HEK293T (cell line): Measurements from ENCODE around the gene UNC119B.

ENCODE experiments used
- FOXA1 ChIP-seq: fragments of 450-650 bp; IDR thresholded peaks from 2 replicates; pipeline ENCODE4 v1.6.1; 2016; ENCODE audit warnings: mild to moderate bottlenecking
- FOXK2 ChIP-seq: fragments of 450-650 bp; IDR thresholded peaks from 2 replicates; pipeline ENCODE4 v1.6.1; 2016; ENCODE audit warnings: mild to moderate bottlenecking
- FOXM1 ChIP-seq: fragments of 450-650 bp; IDR thresholded peaks from 2 replicates; pipeline ENCODE4 v1.6.1; 2017; ENCODE audit warnings: mild to moderate bottlenecking, borderline replicate concordance
- NFRKB ChIP-seq: fragments of 450-650 bp; IDR thresholded peaks from 2 replicates; pipeline ENCODE4 v1.6.1; 2016; ENCODE audit warnings: mild to moderate bottlenecking, moderate library complexity
- TARDBP ChIP-seq: fragments of 450-650 bp; IDR thresholded peaks from 2 replicates; pipeline ENCODE4 v1.6.1; 2016
- ZNF384 ChIP-seq: fragments of 450-650 bp; IDR thresholded peaks from 2 replicates; pipeline ENCODE4 v1.6.1; 2016

DNA sequence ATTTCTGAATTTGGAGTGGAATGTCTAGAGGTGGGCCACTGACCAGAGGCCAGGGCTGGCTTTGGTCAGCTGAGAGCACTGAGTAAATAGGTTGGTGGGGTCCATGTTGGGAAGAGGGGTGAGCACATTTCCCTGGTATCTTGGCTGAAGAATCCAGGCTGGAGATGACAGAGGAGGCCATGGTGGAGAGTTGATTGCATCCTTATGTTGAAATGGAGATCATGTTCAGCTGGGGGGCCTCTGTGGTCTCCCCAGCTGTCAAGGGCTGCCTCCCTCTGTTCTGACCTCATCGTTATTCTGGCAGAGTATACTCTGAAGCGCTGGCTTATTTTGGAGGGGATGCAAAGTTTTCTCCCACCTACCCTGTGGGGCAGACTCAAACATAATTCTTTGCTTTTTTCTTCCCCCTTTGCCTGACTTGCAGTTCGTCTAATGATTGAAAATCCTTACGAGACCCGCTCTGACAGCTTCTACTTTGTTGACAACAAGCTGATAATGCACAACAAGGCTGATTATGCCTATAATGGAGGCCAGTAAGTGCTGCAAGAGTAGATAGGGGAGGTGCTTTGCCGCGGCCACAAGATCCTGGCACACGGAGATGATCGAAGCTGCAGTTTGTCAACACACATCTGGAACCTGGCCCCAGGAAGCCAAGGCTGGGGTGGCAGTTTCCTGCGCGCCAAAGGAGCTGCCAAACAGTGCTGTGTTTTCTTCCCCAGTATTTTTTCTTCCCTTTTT is 9.4 kb downstream of the UNC119B start:
- TF ChIP-seq NFRKB (no peak), FOXA1 (no peak), TARDBP (no peak), FOXM1 (no peak), FOXK2 (no peak), ZNF384 (no peak)
